Stimulated activated CD4-positive, alpha-beta T cell treated with anti-CD3 and anti-CD28 coated beads, Interleukin-4, amount 100 ng/mL, for 4 hours (primary cell): Measurements from ENCODE around the gene KDM2A.

Experiments used
- DNase-seq, 2 experiments: peaks; one replicate each; pipeline ENCODE4 v3.0.0-alpha.2; 2020

KDM2A gene

DNA sequence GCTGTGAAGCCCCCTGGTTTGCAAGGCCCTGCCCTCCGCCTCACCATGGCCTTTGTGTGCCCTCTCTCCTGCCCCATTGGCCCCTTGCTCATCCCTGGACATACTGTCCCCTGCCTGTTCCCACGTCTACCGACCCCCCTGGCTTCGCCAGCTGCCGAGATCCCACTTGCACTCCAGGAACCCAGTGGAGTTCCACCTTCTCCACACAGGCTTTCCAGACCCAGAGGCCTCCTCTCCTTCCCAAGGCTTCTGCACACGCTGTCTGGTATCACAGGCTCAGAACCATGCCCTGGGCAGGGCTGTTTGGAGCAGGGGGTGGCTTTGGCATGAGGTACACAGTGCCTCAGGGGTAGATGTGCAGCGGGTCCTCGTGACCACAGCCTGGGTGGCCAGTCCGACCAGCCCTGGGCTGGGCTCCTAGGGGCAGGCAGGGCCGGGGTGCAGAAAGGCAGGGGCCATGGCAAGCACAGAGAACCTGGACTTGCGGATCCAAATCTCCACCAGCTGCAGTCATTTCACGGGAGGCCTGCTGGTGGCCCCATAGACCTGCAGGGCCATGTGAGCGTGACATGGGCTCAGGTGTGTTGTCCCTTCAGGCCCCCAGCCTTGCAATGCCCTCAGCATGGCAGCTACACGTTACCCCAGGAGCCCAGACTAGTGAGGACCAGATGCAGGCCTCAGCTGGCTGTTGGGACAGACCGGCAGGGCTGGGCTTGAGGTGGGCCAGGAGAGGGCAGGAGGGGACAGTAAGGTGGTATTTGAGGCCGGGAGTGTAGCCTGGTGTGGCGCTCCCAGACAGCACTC, 156.7 kb downstream of the KDM2A start:
- DNase-seq, result no peak

DNA sequence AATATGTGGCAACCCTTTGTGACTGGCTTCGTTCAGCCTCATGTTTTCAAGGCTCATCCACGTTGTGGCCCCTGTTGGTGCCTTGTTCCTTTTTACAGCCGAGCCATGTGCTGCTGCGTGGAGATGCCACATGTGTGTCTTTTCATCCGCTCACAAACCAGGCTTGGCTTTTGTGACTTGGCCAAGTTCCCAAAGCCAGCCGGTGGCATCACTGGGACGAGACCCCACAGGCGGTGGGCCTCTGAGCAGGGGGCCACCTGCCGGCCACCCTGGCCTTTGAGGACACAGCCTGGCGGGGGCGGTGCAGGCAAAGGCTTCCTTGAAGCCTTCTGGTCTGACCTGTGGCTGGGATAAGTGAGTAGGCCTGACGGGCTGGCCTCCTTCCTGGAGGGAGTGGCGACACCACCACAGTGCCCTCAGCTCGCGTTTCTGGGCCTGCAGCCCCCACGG, 157.7 kb downstream of the KDM2A start:
- DNase-seq, result no peak

DNA sequence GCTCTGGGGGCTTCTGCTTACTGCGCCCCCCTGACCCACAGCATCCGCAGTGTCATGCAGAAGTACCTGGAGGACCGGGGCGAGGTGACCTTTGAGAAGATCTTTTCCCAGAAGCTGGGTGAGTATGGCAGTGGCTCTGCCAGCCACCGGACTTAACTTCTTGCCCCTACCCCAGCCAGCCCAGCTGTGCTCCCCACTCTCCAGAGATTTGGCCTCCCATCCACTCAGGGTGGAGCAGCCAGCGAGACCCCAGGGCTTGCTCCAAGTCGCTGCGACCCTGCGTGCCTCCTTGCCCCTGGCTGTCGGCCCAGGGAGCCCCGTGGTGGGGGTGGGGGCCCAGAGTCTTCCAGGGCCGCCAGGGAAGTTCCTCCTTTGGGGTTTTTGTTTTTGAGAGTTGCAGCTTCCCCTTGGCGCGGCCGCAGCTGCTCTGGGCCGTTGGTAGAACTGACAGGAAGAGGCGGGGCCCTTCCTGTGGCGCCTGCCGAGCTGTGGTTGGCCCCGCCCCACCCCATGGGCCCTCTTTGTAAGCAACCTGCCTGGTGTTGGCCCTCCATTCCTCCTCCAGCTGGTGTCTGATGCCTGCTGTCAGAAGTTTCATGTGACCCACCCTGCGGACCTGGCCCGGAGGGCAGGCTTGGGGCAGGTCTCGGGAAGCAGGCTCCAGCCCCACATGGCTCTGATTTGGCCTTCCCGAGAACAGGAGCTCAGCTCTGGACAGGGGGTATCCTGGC, 158.3 kb downstream of the KDM2A start:
- DNase-seq, result peak; percentile 81 to 86

DNA sequence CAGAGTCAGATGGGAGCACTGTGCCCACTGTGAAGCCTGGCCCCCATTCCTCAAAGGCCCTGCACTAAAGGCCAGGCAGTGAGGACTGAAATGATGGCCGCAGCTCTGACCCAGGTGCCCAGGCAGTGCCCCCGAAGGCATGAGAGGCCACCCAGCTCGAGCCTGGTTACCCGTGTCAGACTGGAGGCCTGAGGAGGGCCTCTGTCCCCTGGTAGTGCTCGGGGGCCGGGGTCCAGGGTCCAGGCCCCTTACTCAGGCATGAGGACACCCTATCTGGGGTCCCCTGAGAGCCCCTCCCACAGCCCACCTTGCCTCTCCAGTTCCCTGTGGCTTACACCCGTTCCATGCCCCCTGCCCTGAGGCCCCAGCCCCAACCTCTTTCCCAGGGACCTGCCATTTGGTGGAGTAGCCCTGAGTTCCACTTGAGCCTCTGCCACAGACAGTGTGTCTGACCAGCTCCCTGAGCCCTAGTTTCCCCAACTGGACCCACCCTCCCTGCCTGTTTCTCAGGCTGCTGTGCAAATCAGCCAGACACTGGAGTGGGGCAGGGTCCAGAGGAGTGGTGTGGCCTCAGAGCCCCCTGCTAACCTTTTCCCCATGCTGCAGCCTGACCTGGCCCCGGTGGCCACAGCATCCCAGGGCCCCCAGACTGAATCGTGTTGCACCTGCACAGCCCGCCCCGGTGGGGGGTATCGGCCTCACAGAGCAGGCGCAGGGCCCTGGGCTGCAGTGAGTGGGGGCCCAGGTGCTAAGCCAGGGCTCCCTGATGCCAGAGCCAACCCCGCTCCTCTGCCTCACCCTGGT, 159.3 kb downstream of the KDM2A start:
- DNase-seq, result no peak

DNA sequence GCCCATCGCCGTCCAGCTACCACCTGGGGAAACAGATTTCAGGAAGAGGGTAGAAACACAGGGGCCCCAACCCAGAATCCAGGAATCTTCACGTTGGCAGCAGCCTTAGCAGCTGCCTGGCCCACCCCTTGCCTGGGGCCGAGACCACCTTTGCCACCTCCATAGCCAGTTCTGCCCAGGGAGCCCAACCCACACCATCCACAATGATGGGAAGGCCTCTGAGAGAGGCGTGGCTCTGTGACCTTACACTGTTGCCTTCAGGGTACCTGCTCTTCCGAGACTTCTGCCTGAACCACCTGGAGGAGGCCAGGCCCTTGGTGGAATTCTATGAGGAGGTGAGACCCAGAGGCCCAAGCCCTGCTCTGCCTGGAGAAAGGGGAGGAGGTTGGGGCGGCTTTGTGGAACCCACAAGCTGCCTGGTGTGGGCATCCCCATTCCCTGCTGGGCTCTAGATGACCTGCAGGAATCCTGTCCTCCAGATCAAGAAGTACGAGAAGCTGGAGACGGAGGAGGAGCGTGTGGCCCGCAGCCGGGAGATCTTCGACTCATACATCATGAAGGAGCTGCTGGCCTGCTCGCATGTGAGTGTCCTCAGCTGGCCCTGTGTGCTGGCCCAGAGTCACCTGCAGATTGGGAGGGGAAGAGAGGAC, 160.0 kb downstream of the KDM2A start:
- DNase-seq, result no peak

DNA sequence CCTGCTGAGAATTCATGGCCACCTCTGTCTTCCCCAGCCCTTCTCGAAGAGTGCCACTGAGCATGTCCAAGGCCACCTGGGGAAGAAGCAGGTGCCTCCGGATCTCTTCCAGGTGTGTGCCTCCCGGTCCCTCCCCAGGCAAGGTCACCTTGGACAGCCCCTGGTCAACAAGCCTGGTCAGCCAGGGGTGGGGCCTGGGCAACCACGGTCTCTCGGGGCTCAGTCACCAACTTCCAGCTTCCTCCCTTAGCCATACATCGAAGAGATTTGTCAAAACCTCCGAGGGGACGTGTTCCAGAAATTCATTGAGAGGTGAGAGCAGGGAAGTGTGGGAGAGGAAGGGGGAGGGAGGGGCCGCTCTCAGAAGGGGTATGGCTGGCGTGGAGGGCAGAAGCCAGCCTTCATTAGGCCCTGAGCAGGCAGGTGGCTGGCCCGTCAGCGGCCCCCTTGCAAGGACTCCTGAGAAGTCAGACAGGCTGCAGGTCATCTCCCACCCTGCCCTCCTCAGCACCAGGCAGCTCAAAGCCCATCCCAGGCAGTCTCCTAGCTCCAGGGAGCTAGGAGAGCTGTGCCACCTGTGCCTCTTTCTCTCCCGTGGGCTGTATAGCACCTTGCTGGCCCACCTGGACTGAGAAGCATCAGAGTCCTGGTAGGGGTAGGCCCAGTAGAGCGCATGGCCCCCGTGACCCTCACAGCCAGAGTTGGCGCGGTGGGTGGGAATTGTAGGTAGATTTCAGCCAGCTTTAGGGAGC, 160.7 kb downstream of the KDM2A start:
- DNase-seq, result no peak

DNA sequence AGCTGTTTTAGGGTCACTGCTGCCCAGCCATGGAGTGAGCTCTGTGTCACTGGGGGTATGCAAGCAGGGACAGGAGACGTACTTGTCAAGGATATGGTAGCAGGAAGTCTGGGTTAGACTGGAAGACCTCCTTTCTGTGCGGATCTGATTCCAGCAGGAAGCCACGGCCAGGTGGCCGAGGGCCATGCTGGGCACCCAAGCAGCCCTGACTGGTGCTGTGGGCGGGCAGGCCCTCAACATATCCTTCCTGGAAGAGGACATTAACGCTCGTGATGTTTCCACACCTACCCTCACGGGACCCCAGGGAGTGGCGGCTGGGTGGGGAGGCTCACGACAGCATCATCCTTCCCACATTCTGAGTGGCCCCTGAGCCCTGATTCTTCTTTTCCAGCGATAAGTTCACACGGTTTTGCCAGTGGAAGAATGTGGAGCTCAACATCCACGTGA, 161.3 kb downstream of the KDM2A start:
- no peak for DNase-seq

DNA sequence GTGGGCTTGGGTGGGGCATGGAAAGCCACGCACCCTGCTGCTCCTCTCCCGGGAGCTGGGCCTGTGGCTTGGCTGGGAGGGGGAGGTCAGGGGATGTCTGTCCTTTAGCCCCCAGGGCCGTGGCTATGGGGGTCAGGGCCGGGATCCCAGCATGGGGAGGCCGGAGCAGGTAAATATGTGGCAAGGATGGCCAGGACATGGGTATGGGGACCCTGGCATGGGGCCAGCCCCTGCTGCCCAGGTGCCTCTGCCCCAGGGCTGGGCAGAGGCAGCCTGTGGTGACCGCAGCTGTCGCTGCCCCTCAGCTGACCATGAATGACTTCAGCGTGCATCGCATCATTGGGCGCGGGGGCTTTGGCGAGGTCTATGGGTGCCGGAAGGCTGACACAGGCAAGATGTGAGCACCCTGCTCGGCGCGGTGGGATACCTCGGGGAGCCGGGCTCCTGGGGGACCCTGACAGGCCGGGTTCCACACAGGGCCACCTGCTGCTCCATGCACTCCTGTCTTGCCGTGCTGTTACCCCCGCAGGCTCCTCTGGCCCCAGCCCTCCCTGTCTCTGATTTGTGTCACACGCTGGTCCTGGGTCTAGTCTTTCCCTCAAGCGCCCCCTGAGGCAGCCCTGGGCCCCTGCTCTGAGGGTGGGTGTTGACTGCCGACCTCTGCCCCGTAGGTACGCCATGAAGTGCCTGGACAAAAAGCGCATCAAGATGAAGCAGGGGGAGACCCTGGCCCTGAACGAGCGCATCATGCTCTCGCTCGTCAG, 161.9 kb downstream of the KDM2A start:
- no peak for DNase-seq

DNA sequence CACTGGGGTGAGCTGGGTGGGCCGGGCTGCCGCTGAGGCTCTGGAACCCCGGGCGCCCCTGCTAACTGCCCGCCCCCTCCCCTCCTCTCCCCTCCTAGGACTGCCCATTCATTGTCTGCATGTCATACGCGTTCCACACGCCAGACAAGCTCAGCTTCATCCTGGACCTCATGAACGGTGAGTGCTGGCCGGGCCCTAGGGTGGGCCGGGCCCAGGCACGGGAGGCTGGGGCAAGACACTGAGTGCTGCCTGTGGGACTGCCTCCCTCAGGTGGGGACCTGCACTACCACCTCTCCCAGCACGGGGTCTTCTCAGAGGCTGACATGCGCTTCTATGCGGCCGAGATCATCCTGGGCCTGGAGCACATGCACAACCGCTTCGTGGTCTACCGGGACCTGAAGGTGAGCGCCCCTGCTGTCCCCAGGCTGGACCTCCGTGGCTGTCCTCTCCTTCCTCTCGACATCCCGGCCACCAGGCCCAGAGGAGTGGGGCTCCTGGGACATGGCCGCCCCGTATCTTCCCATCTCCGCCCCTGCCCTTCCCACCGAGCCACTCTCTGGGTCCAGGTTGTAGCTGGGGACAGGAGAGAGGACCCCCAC, 162.6 kb downstream of the KDM2A start:
- no peak for DNase-seq

DNA sequence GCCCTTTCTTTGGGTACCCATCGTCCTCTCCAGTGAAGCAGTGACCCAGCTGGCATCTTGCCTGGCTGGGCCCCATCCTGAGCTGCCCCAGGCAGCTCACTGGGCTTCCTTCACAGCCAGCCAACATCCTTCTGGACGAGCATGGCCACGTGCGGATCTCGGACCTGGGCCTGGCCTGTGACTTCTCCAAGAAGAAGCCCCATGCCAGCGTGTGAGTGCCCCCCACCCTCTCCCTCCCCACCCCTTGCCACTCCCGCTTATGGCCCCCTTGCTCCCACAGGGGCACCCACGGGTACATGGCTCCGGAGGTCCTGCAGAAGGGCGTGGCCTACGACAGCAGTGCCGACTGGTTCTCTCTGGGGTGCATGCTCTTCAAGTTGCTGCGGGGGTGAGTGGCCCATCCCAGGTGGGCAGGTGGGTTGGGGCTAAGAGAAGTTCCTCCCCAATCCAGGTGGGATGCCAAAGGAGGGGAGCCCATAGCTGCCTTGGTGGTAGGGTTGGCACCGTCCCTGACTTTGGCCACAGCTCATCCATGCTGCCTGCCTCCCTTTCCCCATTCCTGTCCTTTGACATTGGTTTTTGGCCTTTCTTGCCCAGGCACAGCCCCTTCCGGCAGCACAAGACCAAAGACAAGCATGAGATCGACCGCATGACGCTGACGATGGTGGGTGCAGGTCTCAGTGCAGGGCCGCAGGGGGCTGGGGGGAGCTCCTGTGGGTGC, 163.3 kb downstream of the KDM2A start:
- no peak for DNase-seq

DNA sequence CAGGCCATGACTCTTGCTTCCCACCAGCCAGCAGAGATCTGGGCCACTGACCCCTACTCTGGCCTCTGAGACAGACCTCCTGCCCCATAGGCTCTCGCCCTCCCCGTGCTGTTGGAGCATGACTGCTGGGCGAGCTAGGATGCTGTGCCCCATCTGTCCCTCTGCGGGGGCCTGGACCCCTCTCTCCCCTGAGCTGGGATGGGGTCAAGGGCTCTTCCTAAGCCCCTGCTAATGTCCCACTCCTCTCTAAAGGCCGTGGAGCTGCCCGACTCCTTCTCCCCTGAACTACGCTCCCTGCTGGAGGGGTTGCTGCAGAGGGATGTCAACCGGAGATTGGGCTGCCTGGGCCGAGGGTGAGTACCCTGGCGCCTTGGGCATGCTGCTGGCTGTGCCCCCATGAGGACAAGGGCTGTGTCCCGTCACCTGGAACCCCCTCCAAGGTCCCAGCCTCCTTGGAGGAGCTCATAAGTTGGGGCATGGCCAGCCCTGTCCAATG, 163.9 kb downstream of the KDM2A start:
- no peak for DNase-seq

DNA sequence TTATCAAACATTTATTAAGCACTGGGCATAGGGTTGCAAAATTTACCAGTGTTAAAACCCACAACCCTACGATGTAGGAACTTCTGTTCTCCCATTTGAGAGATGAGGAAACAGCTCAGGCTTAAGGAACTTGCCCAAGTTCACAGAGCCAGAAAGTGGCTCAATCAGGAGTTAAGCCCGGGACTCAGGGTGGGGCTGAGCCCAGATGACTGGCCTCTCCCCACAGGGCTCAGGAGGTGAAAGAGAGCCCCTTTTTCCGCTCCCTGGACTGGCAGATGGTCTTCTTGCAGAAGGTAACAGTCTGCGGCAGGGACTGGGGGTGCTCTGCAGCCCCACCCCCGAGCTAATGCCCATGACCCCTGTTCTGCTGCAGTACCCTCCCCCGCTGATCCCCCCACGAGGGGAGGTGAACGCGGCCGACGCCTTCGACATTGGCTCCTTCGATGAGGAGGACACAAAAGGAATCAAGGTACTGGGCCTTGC, 164.5 kb downstream of the KDM2A start:
- DNase-seq, result no peak

DNA sequence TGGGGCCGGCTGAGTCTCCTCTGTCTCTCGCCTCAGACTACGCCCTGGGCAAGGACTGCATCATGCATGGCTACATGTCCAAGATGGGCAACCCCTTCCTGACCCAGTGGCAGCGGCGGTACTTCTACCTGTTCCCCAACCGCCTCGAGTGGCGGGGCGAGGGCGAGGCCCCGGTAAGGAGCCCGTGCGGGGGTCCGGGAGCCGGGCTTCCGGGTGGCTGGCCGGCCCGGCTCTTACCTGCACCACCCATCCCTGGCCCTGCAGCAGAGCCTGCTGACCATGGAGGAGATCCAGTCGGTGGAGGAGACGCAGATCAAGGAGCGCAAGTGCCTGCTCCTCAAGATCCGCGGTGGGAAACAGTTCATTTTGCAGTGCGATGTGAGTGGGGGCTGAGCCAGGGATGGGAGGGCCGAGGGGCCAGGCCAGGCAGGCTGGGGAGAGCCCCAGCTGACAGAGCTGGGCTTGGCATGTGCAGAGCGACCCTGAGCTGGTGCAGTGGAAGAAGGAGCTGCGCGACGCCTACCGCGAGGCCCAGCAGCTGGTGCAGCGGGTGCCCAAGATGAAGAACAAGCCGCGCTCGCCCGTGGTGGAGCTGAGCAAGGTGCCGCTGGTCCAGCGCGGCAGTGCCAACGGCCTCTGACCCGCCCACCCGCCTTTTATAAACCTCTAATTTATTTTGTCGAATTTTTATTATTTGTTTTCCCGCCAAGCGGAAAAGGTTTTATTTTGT, 165.9 kb downstream of the KDM2A start:
- no peak for DNase-seq

DNA sequence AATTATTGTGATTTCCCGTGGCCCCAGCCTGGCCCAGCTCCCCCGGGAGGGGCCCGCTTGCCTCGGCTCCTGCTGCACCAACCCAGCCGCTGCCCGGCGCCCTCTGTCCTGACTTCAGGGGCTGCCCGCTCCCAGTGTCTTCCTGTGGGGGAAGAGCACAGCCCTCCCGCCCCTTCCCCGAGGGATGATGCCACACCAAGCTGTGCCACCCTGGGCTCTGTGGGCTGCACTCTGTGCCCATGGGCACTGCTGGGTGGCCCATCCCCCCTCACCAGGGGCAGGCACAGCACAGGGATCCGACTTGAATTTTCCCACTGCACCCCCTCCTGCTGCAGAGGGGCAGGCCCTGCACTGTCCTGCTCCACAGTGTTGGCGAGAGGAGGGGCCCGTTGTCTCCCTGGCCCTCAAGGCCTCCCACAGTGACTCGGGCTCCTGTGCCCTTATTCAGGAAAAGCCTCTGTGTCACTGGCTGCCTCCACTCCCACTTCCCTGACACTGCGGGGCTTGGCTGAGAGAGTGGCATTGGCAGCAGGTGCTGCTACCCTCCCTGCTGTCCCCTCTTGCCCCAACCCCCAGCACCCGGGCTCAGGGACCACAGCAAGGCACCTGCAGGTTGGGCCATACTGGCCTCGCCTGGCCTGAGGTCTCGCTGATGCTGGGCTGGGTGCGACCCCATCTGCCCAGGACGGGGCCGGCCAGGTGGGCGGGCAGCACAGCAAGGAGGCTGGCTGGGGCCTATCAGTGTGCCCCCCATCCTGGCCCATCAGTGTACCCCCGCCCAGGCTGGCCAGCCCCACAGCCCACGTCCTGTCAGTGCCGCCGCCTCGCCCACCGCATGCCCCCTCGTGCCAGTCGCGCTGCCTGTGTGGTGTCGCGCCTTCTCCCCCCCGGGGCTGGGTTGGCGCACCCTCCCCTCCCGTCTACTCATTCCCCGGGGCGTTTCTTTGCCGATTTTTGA, 166.8 kb downstream of the KDM2A start:
- no peak for DNase-seq

DNA sequence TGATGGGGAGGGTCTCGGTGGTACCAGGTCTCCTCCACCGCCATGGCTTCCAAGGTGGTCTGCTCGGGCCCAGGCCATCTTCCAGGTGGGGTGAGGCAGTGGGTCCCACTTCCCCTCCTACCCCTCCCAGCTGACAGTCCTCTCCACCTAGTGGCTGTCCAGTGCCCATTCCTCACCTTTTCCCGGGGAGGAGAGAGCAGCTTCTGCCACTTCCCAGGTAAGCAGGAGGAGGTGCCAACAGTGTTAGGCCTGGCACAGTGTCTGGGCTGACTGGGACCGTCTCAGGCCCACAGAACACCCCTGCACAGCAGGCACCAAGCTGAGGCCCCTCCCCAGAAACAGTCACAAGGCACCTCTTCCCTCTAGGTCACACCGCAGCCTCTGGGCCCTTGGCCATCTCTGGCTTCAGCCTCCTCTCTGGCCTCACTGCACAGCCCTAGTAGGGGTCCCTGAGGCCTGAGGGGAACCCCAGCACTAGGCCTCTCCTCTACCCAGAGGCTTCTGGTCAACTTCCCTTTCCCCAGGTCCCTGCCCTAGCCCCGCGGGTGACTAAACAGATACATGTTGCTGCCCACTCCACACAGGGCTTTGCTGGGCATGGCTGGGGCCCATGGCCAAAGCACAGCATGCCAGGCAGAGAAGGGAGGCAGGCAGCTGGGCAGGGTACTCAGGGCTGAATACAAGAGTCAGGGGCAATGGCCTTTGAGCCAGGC, 167.7 kb downstream of the KDM2A start:
- DNase-seq, result no peak

DNA sequence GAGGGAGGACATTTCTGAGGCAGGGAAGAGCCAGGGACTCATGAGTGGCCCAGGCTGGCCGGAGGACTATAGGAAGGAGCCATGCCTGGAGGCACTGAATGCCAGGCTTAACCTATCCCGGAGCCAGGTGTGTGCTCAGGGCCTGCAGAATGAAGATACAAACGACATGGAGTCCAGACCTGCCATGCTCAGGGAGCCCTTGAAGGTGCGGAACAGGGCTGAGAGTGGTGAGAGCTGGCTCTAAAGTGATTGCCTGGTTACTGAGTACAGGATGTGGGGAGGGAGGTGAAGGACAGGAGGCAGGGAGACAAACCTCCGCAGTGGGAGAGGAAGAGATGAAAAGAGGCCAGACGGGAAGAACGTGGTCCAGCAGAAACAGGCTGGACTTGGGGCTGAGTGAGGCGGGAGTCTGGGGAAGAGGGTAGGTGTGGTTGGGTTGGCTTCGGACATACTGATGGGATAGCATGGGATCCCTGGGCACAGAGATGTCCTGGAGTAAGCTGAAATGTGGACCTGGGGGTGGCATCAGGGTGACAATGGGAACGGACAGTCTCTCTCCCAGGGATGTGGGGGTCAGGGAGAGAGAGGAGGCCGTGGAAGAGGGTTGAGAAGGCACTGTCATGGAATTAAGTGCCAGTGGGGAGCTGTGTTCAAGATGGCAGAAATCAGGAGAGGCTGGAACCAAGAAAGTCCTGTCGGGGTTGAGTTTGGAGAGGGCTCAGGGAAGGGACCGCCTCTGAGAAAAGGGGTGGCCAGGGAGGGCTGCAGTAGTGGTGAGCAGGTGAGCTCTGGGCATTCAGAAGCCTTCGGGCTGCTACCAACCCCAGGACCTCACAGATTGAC, 168.5 kb downstream of the KDM2A start:
- no peak for DNase-seq

DNA sequence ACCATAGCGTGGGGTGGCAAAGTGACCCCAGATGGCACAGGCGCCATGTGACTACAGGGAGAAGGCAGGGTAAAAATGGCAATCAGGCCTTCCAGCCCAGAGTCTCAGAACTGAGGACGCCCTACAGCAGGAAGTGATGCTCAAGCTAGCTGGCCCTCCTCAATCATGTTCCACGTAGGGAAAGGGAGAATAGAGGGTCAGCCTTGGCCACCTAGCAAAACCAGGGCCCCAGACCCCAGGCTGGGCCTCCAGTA, 169.1 kb downstream of the KDM2A start:
- DNase-seq, result no peak
